Esophagus mucosa (tissue), 1 donor: Measurements from ENCODE around the gene HES4. TPM values are rescaled to one million over a fixed set of nuclear protein-coding genes. Genes with fewer than 3 reads are reported as not detected.

Source experiments
- ATAC-seq: fragments of 200-7000 bp; cut with Tn5 transposase; one replicate; pipeline ENCODE4 v1.9.1; 2020
- total RNA-seq: library from RNA; stranded (reverse); gene quantifications from one replicate; pipeline ENCODE4 v1.2.4, GENCODE V29; 2023
- donor health status: DM: yes; HTN: yes; CAD: no.

HES4 gene
- 15.7 TPM for total RNA-seq

- peak; percentile 72 for ATAC-seq
Measured at GRCh38 chr1:999725-1000356, at the start of gene HES4. TSS of gene HES4 (minus strand) at chr1:1000097. CDS start at chr1:999973, 124 bp downstream.

GRCh38 chr1:1048765-1049164 is 48.9 kb upstream of the HES4 start:
- ATAC-seq = no peak

- no peak for ATAC-seq
Measured at GRCh38 chr1:1047963-1048362, 48.1 kb upstream of the HES4 start.

- ATAC-seq = no peak
Measured at GRCh38 chr1:1047407-1047806, 47.5 kb upstream of the HES4 start.

- ATAC-seq = no peak
Measured at GRCh38 chr1:1046767-1047166, 46.9 kb upstream of the HES4 start.

GRCh38 chr1:1046243-1046642 is 46.3 kb upstream of the HES4 start:
- ATAC-seq = no peak

GRCh38 chr1:1045129-1045528 is 45.2 kb upstream of the HES4 start:
- no peak for ATAC-seq

- ATAC-seq = no peak
Measured at GRCh38 chr1:1044455-1045078, 44.7 kb upstream of the HES4 start.

GRCh38 chr1:1043921-1044320 is 44.0 kb upstream of the HES4 start:
- ATAC-seq = no peak

- ATAC-seq = no peak
Measured at GRCh38 chr1:1043411-1043810, 43.5 kb upstream of the HES4 start.

- no peak for ATAC-seq
Measured at GRCh38 chr1:1042835-1043234, 42.9 kb upstream of the HES4 start.

GRCh38 chr1:1041873-1042272 is 42.0 kb upstream of the HES4 start:
- no peak for ATAC-seq

- ATAC-seq = no peak
Measured at GRCh38 chr1:1041092-1041523, 41.2 kb upstream of the HES4 start.

- peak; percentile 77 for ATAC-seq
Measured at GRCh38 chr1:1040004-1040991, 40.4 kb upstream of the HES4 start.

GRCh38 chr1:1039145-1039910 is 39.4 kb upstream of the HES4 start:
- ATAC-seq = no peak

GRCh38 chr1:1038694-1039093 is 38.8 kb upstream of the HES4 start:
- ATAC-seq = no peak

- no peak for ATAC-seq
Measured at GRCh38 chr1:1037366-1038327, 37.8 kb upstream of the HES4 start.

- ATAC-seq = no peak
Measured at GRCh38 chr1:1035291-1035943, 35.5 kb upstream of the HES4 start.

GRCh38 chr1:1034439-1034781 is 34.5 kb upstream of the HES4 start:
- ATAC-seq = no peak

GRCh38 chr1:1033731-1034438 is 34.0 kb upstream of the HES4 start:
- ATAC-seq = no peak
